NT2/D1 (cell line): ENCODE measurements around the gene ACTL10.

ENCODE experiments used
- SUZ12 ChIP-seq: IDR thresholded peaks from 2 replicates; pipeline ENCODE4 v1.6.1; 2011; ENCODE audit not compliant: insufficient read length, insufficient read depth; ENCODE audit errors: extremely low read depth
- YY1 ChIP-seq: IDR thresholded peaks from 2 replicates; pipeline ENCODE4 v1.6.1; 2011; ENCODE audit not compliant: insufficient read length, insufficient read depth
- ZNF274 ChIP-seq: IDR thresholded peaks from 2 replicates; pipeline ENCODE4 v1.6.1; 2011; ENCODE audit warnings: mild to moderate bottlenecking, low read depth, low read length

DNA sequence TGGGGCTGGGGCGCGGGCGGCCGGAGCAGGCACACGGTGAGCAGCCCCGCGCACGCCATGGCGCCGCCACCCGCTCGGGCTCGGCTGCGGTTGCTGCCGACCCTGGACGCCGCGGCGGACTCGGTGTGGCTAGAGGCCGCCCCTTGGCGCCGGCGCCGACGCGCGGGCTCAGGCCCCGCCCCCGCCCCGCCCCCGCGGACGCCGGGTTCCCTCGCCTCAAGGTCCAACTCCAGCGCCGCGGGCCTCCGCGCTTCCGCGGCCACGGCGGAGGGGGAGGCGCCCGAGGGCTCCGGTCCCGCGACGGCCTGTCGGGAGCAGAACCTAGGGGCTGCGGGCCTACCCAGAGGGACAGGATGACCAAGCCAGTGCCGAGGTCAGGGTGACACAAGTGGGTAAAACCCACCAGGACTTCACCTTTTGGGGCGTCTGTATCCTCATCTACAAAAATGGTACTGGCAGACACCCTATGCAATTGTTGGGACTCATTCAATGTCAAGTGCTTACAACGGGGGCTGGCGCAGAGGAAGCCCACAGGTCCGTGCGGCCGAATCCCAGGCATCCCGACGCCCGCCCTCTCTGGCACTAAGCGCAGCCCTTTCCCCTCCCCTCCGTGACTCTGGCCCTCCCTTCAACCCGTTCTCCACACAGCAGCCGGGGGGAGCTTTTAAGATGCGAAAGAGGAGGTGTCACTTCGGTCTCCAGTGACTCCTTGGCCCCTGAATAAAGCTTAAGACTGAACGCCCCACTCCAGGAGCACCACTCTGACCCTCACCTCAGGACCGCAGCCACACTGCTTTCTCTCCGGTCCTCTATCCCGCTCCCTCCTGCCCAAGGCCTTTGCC lies 7.8 kb downstream of the ACTL10 start, which contains the start of gene NECAB3:
- TF ChIP-seq SUZ12, result no peak
- TF ChIP-seq YY1, result no peak
- no peak for TF ChIP-seq ZNF274
